Measurements from ENCODE around the gene C17orf107.

Gene C17orf107

GRCh38 chr17:4938069-4938491 lies 38.7 kb downstream of the C17orf107 start:
- no peak for DNase-seq

- DNase-seq = no peak
Measured at GRCh38 chr17:4938688-4939545, 39.6 kb downstream of the C17orf107 start.

GRCh38 chr17:4939546-4939795 lies 40.1 kb downstream of the C17orf107 start:
- no peak for DNase-seq

GRCh38 chr17:4939796-4940554 lies 40.6 kb downstream of the C17orf107 start, which contains the start of the genes RNF167 and SLC25A11:
Gene RNF167 (plus strand): TSS chr17:4940268. CDS start chr17:4940910, 642 bp downstream.
Gene SLC25A11 (minus strand): TSS chr17:4940046. CDS start chr17:4939910, 136 bp downstream.
- DNase-seq = peak; percentile 98

- no peak for DNase-seq
Measured at GRCh38 chr17:4940555-4941318, 41.4 kb downstream of the C17orf107 start.

- no peak for DNase-seq
Measured at GRCh38 chr17:4941319-4941610, 41.9 kb downstream of the C17orf107 start.

- no peak for DNase-seq
Measured at GRCh38 chr17:4942760-4943508, 43.6 kb downstream of the C17orf107 start.

- no peak for DNase-seq
Measured at GRCh38 chr17:4944163-4944553, 44.8 kb downstream of the C17orf107 start.

- DNase-seq = no peak
Measured at GRCh38 chr17:4944554-4945175, 45.3 kb downstream of the C17orf107 start.

- DNase-seq = no peak
Measured at GRCh38 chr17:4945176-4945943, 46.0 kb downstream of the C17orf107 start.

- no peak for DNase-seq
Measured at GRCh38 chr17:4945944-4946280, 46.6 kb downstream of the C17orf107 start.

GRCh38 chr17:4946312-4946976 lies 47.1 kb downstream of the C17orf107 start:
- DNase-seq = no peak

GRCh38 chr17:4947010-4947410 lies 47.7 kb downstream of the C17orf107 start:
- DNase-seq = no peak

- DNase-seq = peak; percentile 9
Measured at GRCh38 chr17:4947411-4948165, 48.3 kb downstream of the C17orf107 start.

GRCh38 chr17:4948166-4948930 lies 49.0 kb downstream of the C17orf107 start, which contains the start of gene PFN1:
Gene PFN1 (minus strand): TSS chr17:4948530. CDS start chr17:4948394, 136 bp downstream.
- DNase-seq = peak; percentile 85

GRCh38 chr17:4948931-4949320 lies 49.6 kb downstream of the C17orf107 start:
- peak; percentile 77 for DNase-seq

GRCh38 chr17:4949321-4950074 lies 50.2 kb downstream of the C17orf107 start:
- DNase-seq = peak; percentile 33

GRCh38 chr17:4950075-4950745 lies 50.9 kb downstream of the C17orf107 start:
- peak; percentile 8 for DNase-seq

Measured in NCI-H1436 (cell line).